Measurements from ENCODE around the gene IGSF8. TPM values are rescaled to one million over a fixed set of nuclear protein-coding genes. Genes with fewer than 3 reads are reported as not detected.

IGSF8 gene
- total RNA-seq, 1 experiment from 2014 or later = 56.2 TPM

- no peak overlapping the region; a peak in 2 of 7 replicates for H3K27ac Mint-ChIP-seq
- Histone ChIP-seq H3K56ac (ENCODE audit: insufficient read length, low read depth, low read length) (no peak overlapping the region), H3T11ph (ENCODE audit: low read length) (no peak overlapping the region), H4K5ac (ENCODE audit: insufficient read length, low read depth, low read length) (no peak overlapping the region), H3K4me2 (ENCODE audit: insufficient read depth, insufficient read length, low read length) (no peak overlapping the region), H3K23ac (ENCODE audit: insufficient read length, low read depth, low read length) (no peak overlapping the region), H3K4me1 (ENCODE audit: insufficient read depth, low read length) (no peaks in the 10 kb centered on the region; the same call in 1 of the 2 replicates), H3K27me3 (ENCODE audit: insufficient read depth, low read length) (peaks cover 3% of the 10 kb centered on the region; the same call in 1 of the 2 replicates), H3K79me2 (ENCODE audit: insufficient read depth, low read length) (no peaks in the 10 kb centered on the region), H2AK5ac (ENCODE audit: insufficient read length, low read length) (no peak overlapping the region), H3K9me3 (ENCODE audit: control insufficient read depth, low read depth, low read length) (no peaks in the 10 kb centered on the region), H2BK12ac (ENCODE audit: insufficient read length, low read depth, low read length) (no peak overlapping the region), H3K14ac (ENCODE audit: insufficient read depth, low read length) (no peak overlapping the region), H2BK20ac (ENCODE audit: low read depth, low read length, poor library complexity, severe bottlenecking) (no peak overlapping the region), H3K27ac (ENCODE audit: insufficient read length, low read depth, low read length) (no peak overlapping the region), H4K20me1 (ENCODE audit: control insufficient read depth, insufficient read depth, insufficient read length) (no peaks in the 10 kb centered on the region), H2BK15ac (ENCODE audit: low read depth, low read length) (no peak overlapping the region), H2AFZ (ENCODE audit: low read length) (no peak overlapping the region), H2BK5ac (ENCODE audit: insufficient read length, low read length) (no peak overlapping the region), H3K23me2 (ENCODE audit: insufficient read length, low read depth, low read length, poor library complexity, severe bottlenecking) (no peaks in the 10 kb centered on the region), H3K18ac (ENCODE audit: insufficient read length, low read depth, low read length) (no peak overlapping the region), H3K9ac (ENCODE audit: extremely low read depth, insufficient read length, low read length) (no peak overlapping the region), H3K4ac (ENCODE audit: low read depth, low read length) (no peak overlapping the region), H3K79me1 (ENCODE audit: insufficient read depth, low read depth, low read length, poor library complexity, severe bottlenecking) (no peaks in the 10 kb centered on the region), H4K91ac (ENCODE audit: insufficient read length, low read depth, low read length) (no peak overlapping the region), H2BK120ac (ENCODE audit: low read depth, low read length, poor library complexity, severe bottlenecking) (no peak overlapping the region), H4K8ac (replicated peaks; ENCODE audit: insufficient read length, low read depth, low read length) (no peak overlapping the region)
- WGBS (ENCODE audit: extremely low coverage, insufficient read length, low lambda C conversion rate) = no CpG with 5 or more reads among the region's 19 CpGs
- H3K4me1 Mint-ChIP-seq = peaks cover 9 to 10% of the 10 kb centered on the region in 2 experiments
- H3K4me3 Mint-ChIP-seq = no peak overlapping the region; a peak in 1 of 5 replicates
- peak; percentile 93 for DNase-seq
- TF ChIP-seq CTCF (conservative IDR thresholded peaks at IDR 0.05) = peak; percentile 96
- no peaks in the 10 kb centered on the region; a peak in 1 of 5 replicates for H3K9me3 Mint-ChIP-seq
- H3K36me3 Mint-ChIP-seq (ENCODE audit: insufficient read depth in 1 of 3, low read depth in 3 of 3) = peaks cover 9 to 24% (median 10%) of the 10 kb centered on the region in 3 experiments; a peak in 6 of 7 replicates
- peaks cover 52% of the 10 kb centered on the region for H3K27me3 Mint-ChIP-seq (ENCODE audit: low read depth)
Observed at GRCh38 chr1:160085686-160086455, 12.5 kb downstream of the IGSF8 start.

Data from H9 (cell line).